ENCODE results near the gene EYS.
"Not testable (repeated sequence)": the region's sequence is repeated elsewhere in the genome, so short reads cannot be mapped to it uniquely, and the experiment has no call there.

The EYS gene

GRCh38 chr6:65631711-65632110, 75.3 kb downstream of the EYS start:
- no peak for DNase-seq

DNA sequence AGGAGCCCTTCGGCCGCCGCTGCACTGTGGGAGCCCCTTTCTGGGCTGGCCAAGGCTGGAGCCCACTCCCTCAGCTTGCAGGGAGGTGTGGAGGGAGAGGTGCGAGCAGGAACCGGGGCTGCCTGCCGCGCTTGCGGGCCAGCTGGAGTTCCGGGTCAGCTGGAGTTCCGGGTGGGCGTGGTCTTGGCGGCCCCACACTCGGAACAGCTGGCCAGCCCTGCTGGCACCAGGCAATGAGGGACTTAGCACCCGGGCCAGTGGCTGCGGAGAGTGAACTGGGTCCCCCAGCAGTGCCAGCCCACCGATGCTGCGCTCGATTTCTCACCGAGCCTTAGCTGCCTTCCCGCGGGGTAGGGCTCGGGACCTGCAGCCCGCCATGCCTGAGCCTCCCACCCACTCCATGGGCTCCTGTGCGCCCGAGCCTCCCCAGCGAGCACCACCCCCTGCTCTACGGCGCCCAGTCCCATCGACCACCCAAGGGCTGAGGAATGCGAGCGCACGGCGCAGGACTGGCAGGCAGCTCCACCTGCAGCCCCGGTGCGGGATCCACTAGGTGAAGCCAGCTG, 79.5 kb downstream of the EYS start:
- not testable (repeated sequence) for DNase-seq

- DNase-seq, result no peak
Observed at GRCh38 chr6:65627015-65627414, 80.0 kb downstream of the EYS start.

DNA sequence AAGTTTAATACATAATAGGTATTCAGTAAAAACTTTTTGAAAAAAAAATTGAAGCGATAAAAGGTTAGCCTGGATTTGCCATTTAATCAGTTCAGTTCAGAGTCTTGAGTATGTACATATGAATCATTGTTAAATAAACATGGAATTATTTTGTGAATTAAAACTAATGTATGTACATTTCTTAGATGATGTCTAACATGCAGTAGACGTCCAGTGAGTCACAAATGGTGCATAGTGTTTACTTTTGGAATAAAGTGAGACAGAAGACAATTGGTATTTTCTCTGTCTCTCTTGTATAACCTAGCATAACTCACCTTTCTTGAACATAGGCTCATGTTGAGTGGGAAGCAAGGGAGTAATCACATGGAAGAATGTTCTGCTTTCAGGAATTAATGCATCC, 83.5 kb downstream of the EYS start:
- no peak for DNase-seq

- DNase-seq, result no peak
Observed at GRCh38 chr6:65610746-65611145, 96.3 kb downstream of the EYS start.

DNA sequence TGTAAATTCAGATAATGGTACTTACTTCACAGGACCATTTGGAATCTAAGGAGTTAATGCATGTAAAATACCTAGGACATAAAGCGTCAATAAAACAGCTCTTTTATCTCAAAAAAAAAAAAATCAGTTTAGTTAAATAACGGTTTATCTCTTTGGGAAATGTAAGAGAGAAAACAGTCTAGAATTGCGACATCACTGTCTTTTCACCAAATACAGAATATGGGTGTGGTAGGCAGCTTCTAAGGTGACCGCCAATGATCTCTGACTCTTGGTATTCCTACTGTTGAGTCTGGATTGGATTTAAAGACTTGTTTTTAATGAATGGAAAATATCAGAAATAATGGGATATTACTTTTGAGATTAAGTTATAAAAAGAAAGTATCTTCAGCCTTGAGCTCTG, 111.5 kb downstream of the EYS start:
- no peak for DNase-seq

DNA sequence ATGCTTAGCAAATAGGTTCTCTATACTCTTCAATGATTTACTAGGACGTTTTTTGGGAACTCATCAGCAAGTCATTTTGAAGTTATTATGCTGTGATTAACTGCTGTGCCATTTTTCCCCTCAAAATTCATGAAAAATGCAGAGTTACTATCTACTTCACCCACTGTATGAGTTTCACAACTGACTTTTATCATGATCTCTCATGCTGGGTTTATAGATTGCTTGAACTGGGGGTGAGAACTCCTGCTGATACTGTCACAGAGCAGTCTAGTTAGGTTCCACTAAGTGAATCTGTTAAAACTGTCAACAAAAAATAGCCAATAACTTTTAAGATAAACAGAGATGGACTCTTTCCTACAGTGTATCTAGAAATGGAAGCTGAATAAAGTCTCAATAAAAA, 136.7 kb downstream of the EYS start:
- DNase-seq, result no peak

DNA sequence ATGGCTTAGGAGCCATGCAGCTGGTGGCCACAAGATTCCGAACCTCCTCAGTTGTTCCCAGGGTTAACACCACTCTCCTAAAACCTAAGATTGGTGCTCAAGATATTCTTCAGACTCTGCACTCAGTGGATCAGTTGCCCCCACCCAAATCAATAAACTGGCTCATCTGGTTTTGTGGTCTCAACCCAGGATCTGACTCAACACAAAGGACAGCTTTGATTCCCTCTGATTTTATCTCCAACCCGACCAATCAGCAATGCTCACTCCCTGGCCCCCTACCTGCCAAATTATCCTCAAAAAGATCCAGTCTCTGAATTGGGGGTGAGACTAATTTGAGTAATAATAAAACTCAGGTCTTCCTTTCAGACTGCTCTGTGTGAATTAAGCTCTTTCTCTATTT, 137.5 kb downstream of the EYS start:
- no peak for DNase-seq

DNA sequence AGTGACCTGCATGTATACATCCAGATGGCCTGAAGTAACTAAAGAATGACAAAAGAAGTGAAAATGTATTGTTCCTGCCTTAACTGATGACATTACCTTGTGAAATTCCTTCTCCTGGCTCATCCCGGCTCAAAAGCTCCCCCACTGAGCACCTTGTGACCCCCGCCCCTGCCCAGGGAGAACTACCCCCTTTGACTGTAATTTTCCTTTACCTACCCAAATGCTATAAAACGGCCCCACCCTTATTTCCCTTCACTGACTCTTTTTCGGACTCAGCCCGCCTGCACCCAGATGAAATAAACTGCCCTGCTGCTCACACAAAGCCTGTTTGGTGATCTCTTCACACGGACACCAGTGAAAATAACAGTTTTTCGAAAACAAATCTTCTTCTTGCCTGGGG, 138.0 kb downstream of the EYS start:
- not testable (repeated sequence) for DNase-seq

- DNase-seq, result no peak
Observed at GRCh38 chr6:65566117-65566516, 140.9 kb downstream of the EYS start.

- DNase-seq, result no peak
Observed at GRCh38 chr6:65558071-65558470, 149.0 kb downstream of the EYS start.

- DNase-seq, result no peak
Observed at GRCh38 chr6:65557224-65557623, 149.8 kb downstream of the EYS start.

DNA sequence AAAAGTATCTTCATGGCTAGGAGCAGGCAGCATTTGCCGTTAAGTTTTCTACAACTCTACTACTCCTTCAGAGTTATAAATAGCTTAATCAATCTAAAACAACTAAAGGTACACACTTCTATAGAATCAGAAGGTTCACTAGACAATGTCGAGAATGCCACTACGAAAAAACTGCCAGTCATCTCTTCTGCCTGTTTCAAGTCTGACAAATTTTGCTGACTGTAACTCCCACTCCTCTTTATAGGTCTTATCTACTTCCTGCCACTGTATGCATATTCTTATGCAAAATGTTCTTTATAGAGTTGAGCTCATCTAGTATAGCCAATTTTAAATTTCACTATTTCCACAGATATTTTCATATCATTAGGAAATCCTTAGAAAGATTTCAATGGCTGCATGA, 160.1 kb downstream of the EYS start:
- no peak for DNase-seq

GRCh38 chr6:65545920-65546319, 161.1 kb downstream of the EYS start:
- no peak for DNase-seq

- no peak for DNase-seq
Observed at GRCh38 chr6:65538644-65539043, 168.4 kb downstream of the EYS start.

DNA sequence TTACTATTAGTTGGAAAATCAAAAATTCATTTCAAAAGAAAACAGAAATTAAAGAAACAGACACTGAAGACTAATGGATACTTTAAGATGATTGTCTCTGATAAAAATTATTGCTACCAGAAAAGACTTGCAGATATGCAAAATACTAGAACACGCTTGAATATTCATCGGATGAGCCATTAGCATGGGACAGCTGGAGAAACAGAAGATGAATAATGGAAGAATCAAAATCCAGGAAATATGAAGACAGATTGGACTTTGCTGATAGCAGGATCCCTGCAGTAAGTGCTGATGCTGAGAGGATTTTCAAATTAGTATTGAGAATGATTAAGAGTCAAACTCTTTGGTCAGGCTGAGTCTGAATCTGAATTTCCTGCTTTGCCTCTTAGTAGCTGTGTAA, 169.4 kb downstream of the EYS start:
- no peak for DNase-seq

- DNase-seq, result no peak
Observed at GRCh38 chr6:65531533-65531932, 175.5 kb downstream of the EYS start.

GRCh38 chr6:65524232-65524631, 182.8 kb downstream of the EYS start:
- DNase-seq, result no peak

DNA sequence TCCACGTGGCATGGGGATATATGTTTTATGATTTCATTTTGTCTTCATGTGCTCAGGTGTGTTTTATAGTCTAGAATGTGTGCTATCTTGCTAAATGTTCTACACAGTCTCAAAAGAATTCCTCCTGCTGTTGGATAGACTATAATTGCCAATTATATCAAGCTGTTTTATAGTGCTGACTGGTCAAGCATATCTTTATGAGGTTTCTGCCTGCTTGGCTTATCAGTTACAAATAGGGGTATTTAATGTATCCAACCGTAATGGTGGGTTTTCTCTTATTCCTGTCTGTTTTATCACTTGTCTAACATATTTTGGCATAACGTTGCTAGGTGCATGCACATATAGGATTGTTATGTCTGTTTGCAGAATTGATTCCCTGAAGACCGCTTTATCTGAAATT, 201.3 kb downstream of the EYS start:
- no peak for DNase-seq

DNA sequence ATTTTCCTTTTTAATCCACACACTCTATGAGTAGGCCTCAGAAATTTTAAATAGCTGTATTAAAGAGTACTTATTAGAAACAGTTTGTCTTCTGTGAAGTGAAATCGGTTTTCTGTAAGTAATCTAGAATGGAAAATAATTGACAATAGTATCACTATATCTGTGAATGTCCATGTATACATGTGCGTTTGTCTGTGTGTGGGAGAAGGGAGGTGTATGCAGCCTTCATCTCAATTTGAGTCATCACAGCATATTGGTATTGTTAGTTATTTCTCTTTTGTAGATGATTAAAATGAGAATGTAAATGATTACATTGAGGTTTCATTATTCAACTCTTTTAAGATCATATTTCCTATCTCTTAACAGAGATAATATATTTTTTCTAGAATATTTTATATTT, 206.0 kb downstream of the EYS start:
- no peak for DNase-seq

- not testable (repeated sequence) for DNase-seq
Observed at GRCh38 chr6:65483652-65484051, 223.4 kb downstream of the EYS start.

DNA sequence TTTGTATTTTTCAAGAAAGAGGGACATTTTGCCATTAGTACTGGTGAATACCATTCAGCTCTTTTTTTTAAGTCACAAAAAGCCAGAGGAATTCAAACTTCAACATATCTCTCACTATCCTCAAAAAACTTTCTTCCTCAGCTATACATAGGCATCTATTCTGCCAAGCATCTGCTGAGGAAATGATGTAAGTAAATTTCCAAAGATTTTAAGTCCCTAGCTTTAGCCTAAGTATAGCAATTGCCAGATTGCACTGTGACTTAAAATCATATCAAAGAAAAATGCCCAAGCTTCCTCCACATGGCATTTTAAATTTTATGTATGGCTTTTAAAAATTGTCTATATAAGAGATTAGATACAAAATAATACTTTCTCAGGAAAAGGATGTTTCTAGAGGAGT, 237.4 kb downstream of the EYS start:
- DNase-seq, result no peak

DNA sequence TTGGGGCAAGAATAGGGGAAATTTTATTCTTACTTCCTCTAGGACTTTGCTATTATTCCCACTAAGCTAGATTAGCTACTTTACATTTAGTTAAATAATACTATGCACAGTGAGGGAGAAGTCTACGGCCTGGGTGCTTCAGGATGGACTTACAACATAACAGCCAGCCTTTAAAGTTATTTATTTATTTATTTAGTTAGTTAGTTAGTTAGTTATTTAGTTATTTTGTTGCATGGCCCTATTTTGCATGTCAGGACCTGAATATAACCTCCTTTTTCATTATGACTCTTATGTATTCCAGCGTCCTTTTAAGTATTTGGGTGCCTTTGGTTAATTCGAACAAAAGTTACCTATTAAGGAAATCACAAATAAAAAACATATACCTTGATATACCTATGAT, 238.7 kb downstream of the EYS start:
- no peak for DNase-seq

DNA sequence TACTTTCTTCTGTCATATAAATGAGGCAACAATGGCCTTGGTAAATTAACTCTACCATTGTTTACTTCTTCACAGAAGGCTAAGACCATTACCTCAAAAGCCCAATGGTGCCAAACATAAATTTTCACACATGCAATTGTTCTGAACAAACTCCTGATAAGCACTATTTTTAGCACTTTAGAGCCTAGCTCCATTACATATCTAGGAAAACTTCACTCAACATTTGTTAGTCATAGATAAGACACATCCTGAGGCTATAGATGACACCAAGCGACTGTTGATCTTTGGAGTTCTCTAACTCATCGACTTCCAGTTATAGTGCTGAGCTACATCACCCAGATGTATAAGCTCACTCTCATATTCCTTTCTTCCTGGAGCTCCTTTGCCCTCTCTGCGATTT, 245.9 kb downstream of the EYS start:
- no peak for DNase-seq

DNA sequence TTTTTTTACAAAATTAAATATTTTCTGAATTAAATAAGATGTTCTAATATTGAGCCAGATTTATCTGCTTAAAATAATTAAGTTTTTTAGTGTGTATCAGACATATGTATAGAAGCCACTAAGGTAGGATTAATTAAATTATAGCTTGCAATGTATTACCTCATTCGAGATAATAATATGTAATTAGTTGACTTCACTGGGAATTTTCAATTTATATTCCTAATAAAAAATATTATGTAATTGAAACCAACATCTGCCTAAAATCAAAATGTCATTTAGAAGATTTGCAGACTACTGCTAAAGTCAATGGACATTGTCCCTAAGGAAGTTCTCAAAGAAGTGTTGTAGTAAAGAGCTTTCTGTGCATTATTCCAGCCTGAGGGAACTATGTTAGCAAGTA, 254.7 kb downstream of the EYS start:
- DNase-seq, result no peak

DNA sequence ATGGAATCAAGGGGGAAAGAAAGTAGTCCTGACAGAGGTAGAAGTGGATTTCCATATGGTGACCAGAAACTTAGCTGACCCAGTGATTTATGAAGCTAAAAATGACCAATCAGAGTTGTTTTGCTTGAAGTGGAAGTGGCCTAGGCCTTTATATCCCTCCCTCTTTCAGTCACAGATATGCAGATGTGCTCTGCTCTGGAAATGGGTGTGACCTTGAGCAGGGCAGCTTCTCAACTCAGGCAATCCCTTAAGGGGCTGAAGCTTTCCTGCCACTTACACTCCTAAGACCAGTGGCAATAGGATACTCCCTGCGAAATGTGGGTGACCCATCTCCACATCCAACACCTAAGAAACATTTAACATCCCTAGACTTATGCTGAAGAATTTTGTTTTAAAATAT, 256.6 kb downstream of the EYS start:
- DNase-seq, result no peak

All from CD4-positive, alpha-beta T cell treated with Interleukin-12 subunit alpha and Interleukin-12 subunit beta, for 1 hour (primary cell).